GM23338 (cell line): Measurements from ENCODE around the gene MAST3. TPM values are rescaled to one million over a fixed set of nuclear protein-coding genes. Genes with fewer than 3 reads are reported as not detected.

Source experiments
- ATAC-seq: fragments of 200-7000 bp; cut with Tn5 transposase; 3 replicates; pipeline ENCODE4 v1.9.1; 2020
- DNase-seq: peaks from one replicate; pipeline ENCODE4 v3.0.0-alpha.2; 2015; ENCODE audit warnings: low spot score
- H2AFZ ChIP-seq: fragments of 200-600 bp; sonication (generic); 2 replicates; pipeline ENCODE4 v1.8.0; 2016; ENCODE audit warnings: antibody characterized with exemption, mild to moderate bottlenecking, moderate library complexity
- H3F3A ChIP-seq: fragments of 200-600 bp; sonication (generic); replicated peaks from 2 replicates; pipeline ENCODE4 v1.8.0; 2017; ENCODE audit warnings: antibody characterized with exemption, mixed run types, low read depth
- H3K27ac ChIP-seq: fragments of 200-600 bp; sonication (generic); 2 replicates; pipeline ENCODE4 v1.6.1; 2016; ENCODE audit warnings: low read depth
- H3K27me3 ChIP-seq: fragments of 200-600 bp; sonication (generic); 2 replicates; pipeline ENCODE4 v1.8.0; 2016; ENCODE audit warnings: mild to moderate bottlenecking, mixed run types, moderate library complexity; ENCODE audit not compliant: insufficient read depth
- H3K36me3 ChIP-seq: fragments of 200-600 bp; sonication (generic); 2 replicates; pipeline ENCODE4 v1.8.0; 2016; ENCODE audit warnings: mild to moderate bottlenecking; ENCODE audit not compliant: insufficient read depth
- H3K4me1 ChIP-seq: fragments of 200-600 bp; sonication (generic); 2 replicates; pipeline ENCODE4 v1.8.0; 2016; ENCODE audit warnings: mild to moderate bottlenecking, moderate library complexity; ENCODE audit not compliant: insufficient read depth
- H3K4me2 ChIP-seq: fragments of 200-600 bp; sonication (generic); 2 replicates; pipeline ENCODE4 v1.7.1; 2017; ENCODE audit warnings: mixed run types
- H3K4me3 ChIP-seq: fragments of 200-600 bp; sonication (generic); 2 replicates; pipeline ENCODE4 v1.6.1; 2016; ENCODE audit warnings: mixed run types
- H3K79me2 ChIP-seq: fragments of 200-600 bp; sonication (generic); replicated peaks from 2 replicates; pipeline ENCODE4 v1.8.0; 2017; ENCODE audit warnings: mild to moderate bottlenecking; ENCODE audit not compliant: insufficient read depth
- H3K9me2 ChIP-seq: fragments of 200-600 bp; sonication (generic); 2 replicates; pipeline ENCODE4 v1.8.0; 2017; ENCODE audit not compliant: insufficient read depth
- H4K20me1 ChIP-seq: fragments of 200-600 bp; sonication (generic); replicated peaks from 2 replicates; pipeline ENCODE4 v1.8.0; 2017; ENCODE audit warnings: mild to moderate bottlenecking; ENCODE audit not compliant: insufficient read depth
- H3K27ac Mint-ChIP-seq: 2 replicates; pipeline ENCODE4 v1.8.0; 2020; ENCODE audit warnings: inconsistent platforms, mild to moderate bottlenecking, moderate library complexity, mixed read lengths
- H3K27me3 Mint-ChIP-seq: 3 replicates; pipeline ENCODE4 v1.8.0; 2022; ENCODE audit warnings: low read depth, mild to moderate bottlenecking, moderate library complexity, mixed read lengths, inconsistent platforms; ENCODE audit not compliant: insufficient read depth, poor library complexity
- H3K36me3 Mint-ChIP-seq: 3 replicates; pipeline ENCODE4 v1.8.0; 2021; ENCODE audit warnings: low read depth, mild to moderate bottlenecking, inconsistent platforms, moderate library complexity, mixed read lengths
- H3K4me1 Mint-ChIP-seq: 3 replicates; pipeline ENCODE4 v1.8.0; 2020; ENCODE audit warnings: mild to moderate bottlenecking, inconsistent platforms, mixed read lengths
- H3K4me3 Mint-ChIP-seq: 3 replicates; pipeline ENCODE4 v1.8.0; 2021; ENCODE audit warnings: moderate library complexity, mild to moderate bottlenecking, inconsistent platforms, mixed read lengths
- H3K9me3 Mint-ChIP-seq: 3 replicates; pipeline ENCODE4 v1.8.0; 2020; ENCODE audit warnings: moderate library complexity, mild to moderate bottlenecking, inconsistent platforms, mixed read lengths
- CREB1 ChIP-seq: fragments of 250-450 bp; sonication (Bioruptor Pico); IDR thresholded peaks from 2 replicates; pipeline ENCODE4 v1.5.0; 2020; ENCODE audit warnings: low read depth, mild to moderate bottlenecking, moderate library complexity
- EZH2 ChIP-seq: fragments of 200-600 bp; sonication (generic); IDR thresholded peaks from one replicate; pipeline ENCODE4 v1.8.0; 2017; ENCODE audit warnings: antibody characterized with exemption, mild to moderate bottlenecking, low read depth; ENCODE audit not compliant: unreplicated experiment
- EZH2phosphoT487 ChIP-seq: fragments of 200-600 bp; sonication (generic); IDR thresholded peaks from one replicate; pipeline ENCODE4 v1.8.1; 2018; ENCODE audit warnings: antibody characterized with exemption; ENCODE audit not compliant: unreplicated experiment
- JUNB ChIP-seq: IDR thresholded peaks from one replicate; pipeline ENCODE4 v1.6.1; 2016; ENCODE audit warnings: antibody characterized with exemption; ENCODE audit not compliant: unreplicated experiment
- NANOG ChIP-seq: IDR thresholded peaks from 2 replicates; pipeline ENCODE4 v1.6.1; 2016; ENCODE audit warnings: antibody characterized with exemption, borderline replicate concordance
- POLR2AphosphoS5 ChIP-seq: IDR thresholded peaks from 2 replicates; pipeline ENCODE4 v1.6.1; 2016; ENCODE audit warnings: antibody characterized with exemption, low read depth
- STAT1 ChIP-seq: IDR thresholded peaks from one replicate; pipeline ENCODE4 v1.6.1; 2016; ENCODE audit warnings: antibody characterized with exemption; ENCODE audit not compliant: unreplicated experiment
- ZNF114 ChIP-seq: fragments of 250-450 bp; sonication (Bioruptor Pico); IDR thresholded peaks from 2 replicates; pipeline ENCODE4 v1.5.0; 2020; ENCODE audit warnings: mild to moderate bottlenecking, moderate library complexity
- ZNF331 ChIP-seq: fragments of 250-450 bp; sonication (Bioruptor Pico); IDR thresholded peaks from 2 replicates; pipeline ENCODE4 v1.5.0; 2020; ENCODE audit warnings: low read depth, mild to moderate bottlenecking, moderate library complexity
- polyA plus RNA-seq: library from polyadenylated mRNA; unstranded; fragments of >200 nt; fragmentation: Nextera tagmentation; extraction: Ambion mirVana; gene quantifications from 2 replicates; pipeline ENCODE4 v1.2.1, GENCODE V29; 2016
- total RNA-seq: library from RNA; depleted of rRNA; stranded (reverse); fragments of >200 nt; shearing (Covaris generic); gene quantifications from 2 replicates; pipeline ENCODE4 v1.2.3, GENCODE V29; 2014
- TF ChIP-seq, protein P1 (sequence below): IDR thresholded peaks from 2 replicates; pipeline ENCODE4 v1.6.1; 2016; ENCODE audit warnings: antibody characterized with exemption
- TF ChIP-seq, protein P2 (sequence below): IDR thresholded peaks from one replicate; pipeline ENCODE4 v1.6.1; 2018; ENCODE audit warnings: antibody characterized with exemption; ENCODE audit not compliant: unreplicated experiment
- TF ChIP-seq, protein P3 (sequence below), 2 experiments: fragments of 200-600 bp in 1 of 2; sonication (generic) in 1 of 2; conservative IDR thresholded peaks; 2 replicates each; pipeline versions ENCODE4 v1.5.1 to v1.6.1; 2016 to 2017; ENCODE audit warnings: antibody characterized with exemption in 2 of 2, low read depth in 2 of 2, mild to moderate bottlenecking in 2 of 2, moderate library complexity in 1 of 2
- TF ChIP-seq, protein P4 (sequence below): fragments of 250-450 bp; sonication (Bioruptor Pico); IDR thresholded peaks from 2 replicates; pipeline ENCODE4 v1.5.0; 2020; ENCODE audit warnings: mild to moderate bottlenecking, moderate library complexity

The MAST3 gene
- total and polyA plus RNA-seq, 2 experiments from 2014 or later, result 5.6 to 8.8 TPM

DNA sequence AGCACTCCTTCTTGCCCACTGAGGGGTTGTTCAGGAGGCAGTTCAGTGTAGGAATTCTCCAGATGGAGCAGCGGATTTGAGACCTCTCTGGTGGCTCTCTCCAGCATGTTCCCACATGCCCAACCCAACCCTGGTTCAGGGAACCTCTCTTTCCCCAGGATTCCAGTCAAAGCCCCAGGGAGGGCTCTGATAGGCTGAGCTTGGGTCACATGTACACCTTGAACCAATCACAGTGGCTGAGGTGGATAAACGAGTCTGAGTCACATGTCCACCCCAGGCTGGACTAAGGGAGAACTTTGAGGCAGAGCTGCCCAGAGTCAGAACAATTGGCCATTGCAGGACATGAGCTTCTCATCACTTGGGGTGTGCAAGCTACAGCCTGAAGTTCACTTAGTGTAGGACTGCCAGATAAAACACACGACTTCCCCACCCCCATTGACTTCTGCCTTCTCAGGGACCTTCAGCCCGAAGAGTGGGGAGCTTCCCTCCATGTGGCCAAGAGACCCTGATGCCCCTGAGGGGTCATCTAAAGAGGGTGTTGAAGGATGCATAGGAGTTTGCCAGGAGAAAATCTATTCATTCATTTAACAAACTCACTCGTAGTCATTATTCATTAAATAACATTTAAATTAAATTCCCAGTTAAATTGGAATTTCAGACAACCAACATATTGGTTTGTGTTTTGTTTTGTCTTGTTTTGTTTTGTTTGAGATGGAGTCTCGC, 4.0 kb upstream of the MAST3 start:
- Mint-ChIP-seq H3K36me3 (no peaks in the 10 kb centered on the region), H3K4me3 (no peak overlapping the region), H3K27me3 (peaks cover 18% of the 10 kb centered on the region), H3K9me3 (no peaks in the 10 kb centered on the region; the same call in 2 of the 3 replicates), H3K27ac (no peak overlapping the region), H3K4me1 (peaks cover 4% of the 10 kb centered on the region; the same call in 2 of the 3 replicates)
- ATAC-seq (peak; percentile 30; the same call in 2 of the 3 replicates), DNase-seq (peak; percentile 68)
- H3K4me2 ChIP-seq, result no peak overlapping the region
- no peaks in the 10 kb centered on the region for H3K79me2 ChIP-seq
- H4K20me1 ChIP-seq, result no peaks in the 10 kb centered on the region
- no peak overlapping the region for H3K27ac ChIP-seq
- H3K9me2 ChIP-seq, result no peaks in the 10 kb centered on the region
- H3F3A ChIP-seq, result peaks cover 3% of the 10 kb centered on the region; the same call in 1 of the 2 replicates
- H2AFZ ChIP-seq, result no peak overlapping the region
- no peak overlapping the region for H3K4me3 ChIP-seq
- TF ChIP-seq, protein P1, sequence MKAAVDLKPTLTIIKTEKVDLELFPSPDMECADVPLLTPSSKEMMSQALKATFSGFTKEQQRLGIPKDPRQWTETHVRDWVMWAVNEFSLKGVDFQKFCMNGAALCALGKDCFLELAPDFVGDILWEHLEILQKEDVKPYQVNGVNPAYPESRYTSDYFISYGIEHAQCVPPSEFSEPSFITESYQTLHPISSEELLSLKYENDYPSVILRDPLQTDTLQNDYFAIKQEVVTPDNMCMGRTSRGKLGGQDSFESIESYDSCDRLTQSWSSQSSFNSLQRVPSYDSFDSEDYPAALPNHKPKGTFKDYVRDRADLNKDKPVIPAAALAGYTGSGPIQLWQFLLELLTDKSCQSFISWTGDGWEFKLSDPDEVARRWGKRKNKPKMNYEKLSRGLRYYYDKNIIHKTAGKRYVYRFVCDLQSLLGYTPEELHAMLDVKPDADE, result no peak
- TF ChIP-seq, protein P2, sequence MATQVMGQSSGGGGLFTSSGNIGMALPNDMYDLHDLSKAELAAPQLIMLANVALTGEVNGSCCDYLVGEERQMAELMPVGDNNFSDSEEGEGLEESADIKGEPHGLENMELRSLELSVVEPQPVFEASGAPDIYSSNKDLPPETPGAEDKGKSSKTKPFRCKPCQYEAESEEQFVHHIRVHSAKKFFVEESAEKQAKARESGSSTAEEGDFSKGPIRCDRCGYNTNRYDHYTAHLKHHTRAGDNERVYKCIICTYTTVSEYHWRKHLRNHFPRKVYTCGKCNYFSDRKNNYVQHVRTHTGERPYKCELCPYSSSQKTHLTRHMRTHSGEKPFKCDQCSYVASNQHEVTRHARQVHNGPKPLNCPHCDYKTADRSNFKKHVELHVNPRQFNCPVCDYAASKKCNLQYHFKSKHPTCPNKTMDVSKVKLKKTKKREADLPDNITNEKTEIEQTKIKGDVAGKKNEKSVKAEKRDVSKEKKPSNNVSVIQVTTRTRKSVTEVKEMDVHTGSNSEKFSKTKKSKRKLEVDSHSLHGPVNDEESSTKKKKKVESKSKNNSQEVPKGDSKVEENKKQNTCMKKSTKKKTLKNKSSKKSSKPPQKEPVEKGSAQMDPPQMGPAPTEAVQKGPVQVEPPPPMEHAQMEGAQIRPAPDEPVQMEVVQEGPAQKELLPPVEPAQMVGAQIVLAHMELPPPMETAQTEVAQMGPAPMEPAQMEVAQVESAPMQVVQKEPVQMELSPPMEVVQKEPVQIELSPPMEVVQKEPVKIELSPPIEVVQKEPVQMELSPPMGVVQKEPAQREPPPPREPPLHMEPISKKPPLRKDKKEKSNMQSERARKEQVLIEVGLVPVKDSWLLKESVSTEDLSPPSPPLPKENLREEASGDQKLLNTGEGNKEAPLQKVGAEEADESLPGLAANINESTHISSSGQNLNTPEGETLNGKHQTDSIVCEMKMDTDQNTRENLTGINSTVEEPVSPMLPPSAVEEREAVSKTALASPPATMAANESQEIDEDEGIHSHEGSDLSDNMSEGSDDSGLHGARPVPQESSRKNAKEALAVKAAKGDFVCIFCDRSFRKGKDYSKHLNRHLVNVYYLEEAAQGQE, result no peak
- no peak for TF ChIP-seq ZNF331 (CRISPR knock-in tag)
- no peak for TF ChIP-seq STAT1
- no peak for TF ChIP-seq ZNF114 (CRISPR knock-in tag)
- TF ChIP-seq EZH2phosphoT487, result no peak
- no peak for TF ChIP-seq POLR2AphosphoS5
- TF ChIP-seq, protein P3, sequence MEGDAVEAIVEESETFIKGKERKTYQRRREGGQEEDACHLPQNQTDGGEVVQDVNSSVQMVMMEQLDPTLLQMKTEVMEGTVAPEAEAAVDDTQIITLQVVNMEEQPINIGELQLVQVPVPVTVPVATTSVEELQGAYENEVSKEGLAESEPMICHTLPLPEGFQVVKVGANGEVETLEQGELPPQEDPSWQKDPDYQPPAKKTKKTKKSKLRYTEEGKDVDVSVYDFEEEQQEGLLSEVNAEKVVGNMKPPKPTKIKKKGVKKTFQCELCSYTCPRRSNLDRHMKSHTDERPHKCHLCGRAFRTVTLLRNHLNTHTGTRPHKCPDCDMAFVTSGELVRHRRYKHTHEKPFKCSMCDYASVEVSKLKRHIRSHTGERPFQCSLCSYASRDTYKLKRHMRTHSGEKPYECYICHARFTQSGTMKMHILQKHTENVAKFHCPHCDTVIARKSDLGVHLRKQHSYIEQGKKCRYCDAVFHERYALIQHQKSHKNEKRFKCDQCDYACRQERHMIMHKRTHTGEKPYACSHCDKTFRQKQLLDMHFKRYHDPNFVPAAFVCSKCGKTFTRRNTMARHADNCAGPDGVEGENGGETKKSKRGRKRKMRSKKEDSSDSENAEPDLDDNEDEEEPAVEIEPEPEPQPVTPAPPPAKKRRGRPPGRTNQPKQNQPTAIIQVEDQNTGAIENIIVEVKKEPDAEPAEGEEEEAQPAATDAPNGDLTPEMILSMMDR (conservative IDR thresholded peaks at IDR 0.05; ENCODE audit: low read depth in 2 of 2), result no peak
- no peak for TF ChIP-seq CREB1 (CRISPR knock-in tag)
- TF ChIP-seq NANOG, result no peak
- no peak for TF ChIP-seq JUNB
- TF ChIP-seq, protein P4, sequence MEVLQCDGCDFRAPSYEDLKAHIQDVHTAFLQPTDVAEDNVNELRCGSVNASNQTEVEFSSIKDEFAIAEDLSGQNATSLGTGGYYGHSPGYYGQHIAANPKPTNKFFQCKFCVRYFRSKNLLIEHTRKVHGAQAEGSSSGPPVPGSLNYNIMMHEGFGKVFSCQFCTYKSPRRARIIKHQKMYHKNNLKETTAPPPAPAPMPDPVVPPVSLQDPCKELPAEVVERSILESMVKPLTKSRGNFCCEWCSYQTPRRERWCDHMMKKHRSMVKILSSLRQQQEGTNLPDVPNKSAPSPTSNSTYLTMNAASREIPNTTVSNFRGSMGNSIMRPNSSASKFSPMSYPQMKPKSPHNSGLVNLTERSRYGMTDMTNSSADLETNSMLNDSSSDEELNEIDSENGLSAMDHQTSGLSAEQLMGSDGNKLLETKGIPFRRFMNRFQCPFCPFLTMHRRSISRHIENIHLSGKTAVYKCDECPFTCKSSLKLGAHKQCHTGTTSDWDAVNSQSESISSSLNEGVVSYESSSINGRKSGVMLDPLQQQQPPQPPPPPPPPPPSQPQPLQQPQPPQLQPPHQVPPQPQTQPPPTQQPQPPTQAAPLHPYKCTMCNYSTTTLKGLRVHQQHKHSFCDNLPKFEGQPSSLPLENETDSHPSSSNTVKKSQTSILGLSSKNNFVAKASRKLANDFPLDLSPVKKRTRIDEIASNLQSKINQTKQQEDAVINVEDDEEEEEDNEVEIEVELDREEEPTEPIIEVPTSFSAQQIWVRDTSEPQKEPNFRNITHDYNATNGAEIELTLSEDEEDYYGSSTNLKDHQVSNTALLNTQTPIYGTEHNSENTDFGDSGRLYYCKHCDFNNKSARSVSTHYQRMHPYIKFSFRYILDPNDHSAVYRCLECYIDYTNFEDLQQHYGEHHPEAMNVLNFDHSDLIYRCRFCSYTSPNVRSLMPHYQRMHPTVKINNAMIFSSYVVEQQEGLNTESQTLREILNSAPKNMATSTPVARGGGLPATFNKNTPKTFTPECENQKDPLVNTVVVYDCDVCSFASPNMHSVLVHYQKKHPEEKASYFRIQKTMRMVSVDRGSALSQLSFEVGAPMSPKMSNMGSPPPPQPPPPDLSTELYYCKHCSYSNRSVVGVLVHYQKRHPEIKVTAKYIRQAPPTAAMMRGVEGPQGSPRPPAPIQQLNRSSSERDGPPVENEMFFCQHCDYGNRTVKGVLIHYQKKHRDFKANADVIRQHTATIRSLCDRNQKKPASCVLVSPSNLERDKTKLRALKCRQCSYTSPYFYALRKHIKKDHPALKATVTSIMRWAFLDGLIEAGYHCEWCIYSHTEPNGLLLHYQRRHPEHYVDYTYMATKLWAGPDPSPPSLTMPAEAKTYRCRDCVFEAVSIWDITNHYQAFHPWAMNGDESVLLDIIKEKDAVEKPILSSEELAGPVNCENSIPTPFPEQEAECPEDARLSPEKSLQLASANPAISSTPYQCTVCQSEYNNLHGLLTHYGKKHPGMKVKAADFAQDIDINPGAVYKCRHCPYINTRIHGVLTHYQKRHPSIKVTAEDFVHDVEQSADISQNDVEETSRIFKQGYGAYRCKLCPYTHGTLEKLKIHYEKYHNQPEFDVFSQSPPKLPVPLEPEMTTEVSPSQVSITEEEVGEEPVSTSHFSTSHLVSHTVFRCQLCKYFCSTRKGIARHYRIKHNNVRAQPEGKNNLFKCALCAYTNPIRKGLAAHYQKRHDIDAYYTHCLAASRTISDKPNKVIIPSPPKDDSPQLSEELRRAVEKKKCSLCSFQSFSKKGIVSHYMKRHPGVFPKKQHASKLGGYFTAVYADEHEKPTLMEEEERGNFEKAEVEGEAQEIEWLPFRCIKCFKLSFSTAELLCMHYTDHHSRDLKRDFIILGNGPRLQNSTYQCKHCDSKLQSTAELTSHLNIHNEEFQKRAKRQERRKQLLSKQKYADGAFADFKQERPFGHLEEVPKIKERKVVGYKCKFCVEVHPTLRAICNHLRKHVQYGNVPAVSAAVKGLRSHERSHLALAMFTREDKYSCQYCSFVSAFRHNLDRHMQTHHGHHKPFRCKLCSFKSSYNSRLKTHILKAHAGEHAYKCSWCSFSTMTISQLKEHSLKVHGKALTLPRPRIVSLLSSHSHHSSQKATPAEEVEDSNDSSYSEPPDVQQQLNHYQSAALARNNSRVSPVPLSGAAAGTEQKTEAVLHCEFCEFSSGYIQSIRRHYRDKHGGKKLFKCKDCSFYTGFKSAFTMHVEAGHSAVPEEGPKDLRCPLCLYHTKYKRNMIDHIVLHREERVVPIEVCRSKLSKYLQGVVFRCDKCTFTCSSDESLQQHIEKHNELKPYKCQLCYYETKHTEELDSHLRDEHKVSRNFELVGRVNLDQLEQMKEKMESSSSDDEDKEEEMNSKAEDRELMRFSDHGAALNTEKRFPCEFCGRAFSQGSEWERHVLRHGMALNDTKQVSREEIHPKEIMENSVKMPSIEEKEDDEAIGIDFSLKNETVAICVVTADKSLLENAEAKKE (CRISPR knock-in tag), result no peak
- TF ChIP-seq EZH2, result no peak
- H3K27me3 ChIP-seq, result peaks cover 8% of the 10 kb centered on the region; the same call in 1 of the 2 replicates
- peaks cover 9% of the 10 kb centered on the region; the same call in 1 of the 2 replicates for H3K4me1 ChIP-seq
- no peaks in the 10 kb centered on the region for H3K36me3 ChIP-seq
